Medulla oblongata (tissue), 1 donor: Measurements from ENCODE around the gene AMPH.
A peak's percentile ranks its signal among the peaks of the same experiment; 100 is the strongest.

Source experiments
- DNase-seq: peaks from one replicate; pipeline ENCODE4 v3.0.0-alpha.2; 2015; ENCODE audit errors: extremely low spot score

Gene AMPH

GRCh38 chr7:38630720-38631673, at the start of gene AMPH:
AMPH (minus strand) TSS chr7:38631373; CDS start chr7:38631351, 22 bp downstream.
- DNase-seq, result peak; percentile 22

GRCh38 chr7:38679419-38679818, 48.2 kb upstream of the AMPH start:
- DNase-seq, result no peak

- DNase-seq, result no peak
Observed at GRCh38 chr7:38678698-38679054, 47.5 kb upstream of the AMPH start.

GRCh38 chr7:38677981-38678697, 47.0 kb upstream of the AMPH start:
- no peak for DNase-seq

- no peak for DNase-seq
Observed at GRCh38 chr7:38675494-38676106, 44.4 kb upstream of the AMPH start.

- no peak for DNase-seq
Observed at GRCh38 chr7:38674513-38674912, 43.3 kb upstream of the AMPH start.

- no peak for DNase-seq
Observed at GRCh38 chr7:38673795-38674194, 42.6 kb upstream of the AMPH start.

GRCh38 chr7:38671911-38672905, 41.0 kb upstream of the AMPH start:
- no peak for DNase-seq

- no peak for DNase-seq
Observed at GRCh38 chr7:38669965-38670520, 38.9 kb upstream of the AMPH start.

GRCh38 chr7:38664972-38665371, 33.8 kb upstream of the AMPH start:
- DNase-seq, result no peak

- no peak for DNase-seq
Observed at GRCh38 chr7:38660427-38661099, 29.4 kb upstream of the AMPH start.

- DNase-seq, result no peak
Observed at GRCh38 chr7:38659931-38660330, 28.8 kb upstream of the AMPH start.

GRCh38 chr7:38658921-38659320, 27.7 kb upstream of the AMPH start:
- no peak for DNase-seq

GRCh38 chr7:38656968-38657367, 25.8 kb upstream of the AMPH start:
- no peak for DNase-seq

- DNase-seq, result no peak
Observed at GRCh38 chr7:38655833-38656774, 24.9 kb upstream of the AMPH start.

- DNase-seq, result no peak
Observed at GRCh38 chr7:38637957-38638356, 6.8 kb upstream of the AMPH start.

GRCh38 chr7:38632411-38632810, 1.2 kb upstream of the AMPH start:
- no peak for DNase-seq

- no peak for DNase-seq
Observed at GRCh38 chr7:38629651-38630510, 1.3 kb downstream of the AMPH start.
